Measurements from ENCODE around the gene TUBB4A.

TUBB4A gene

DNA sequence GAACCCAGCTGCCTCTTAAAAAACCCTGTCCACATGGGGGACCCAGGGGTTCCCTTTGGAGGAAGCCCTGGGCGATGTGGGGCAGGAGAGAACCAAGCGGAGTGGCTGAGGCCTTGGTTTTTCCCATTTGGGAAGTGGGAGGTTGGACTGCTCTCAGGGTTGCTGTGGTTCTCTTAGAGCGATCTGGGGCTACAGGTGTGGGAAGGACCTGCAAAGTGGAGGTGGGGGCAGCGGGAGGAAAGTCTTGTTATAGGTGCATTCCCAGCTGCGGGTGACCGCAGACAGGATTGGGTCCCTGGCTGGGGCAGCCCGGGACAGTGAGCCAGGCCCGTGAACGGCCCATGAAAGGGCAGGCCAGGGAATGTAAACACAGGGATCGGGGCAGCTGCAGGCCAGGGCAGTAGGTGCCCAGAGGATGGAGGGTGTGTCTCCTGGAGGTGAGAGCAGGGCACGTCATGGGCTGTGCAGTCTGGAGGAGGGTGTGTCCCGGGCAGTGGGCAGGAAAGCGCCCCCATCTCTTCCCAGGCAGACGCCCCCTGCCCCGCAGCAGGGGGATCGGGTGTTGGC is 43.3 kb downstream of the TUBB4A start:
- DNase-seq (ENCODE audit: low read depth) = no peak
- TF ChIP-seq, protein P1, sequence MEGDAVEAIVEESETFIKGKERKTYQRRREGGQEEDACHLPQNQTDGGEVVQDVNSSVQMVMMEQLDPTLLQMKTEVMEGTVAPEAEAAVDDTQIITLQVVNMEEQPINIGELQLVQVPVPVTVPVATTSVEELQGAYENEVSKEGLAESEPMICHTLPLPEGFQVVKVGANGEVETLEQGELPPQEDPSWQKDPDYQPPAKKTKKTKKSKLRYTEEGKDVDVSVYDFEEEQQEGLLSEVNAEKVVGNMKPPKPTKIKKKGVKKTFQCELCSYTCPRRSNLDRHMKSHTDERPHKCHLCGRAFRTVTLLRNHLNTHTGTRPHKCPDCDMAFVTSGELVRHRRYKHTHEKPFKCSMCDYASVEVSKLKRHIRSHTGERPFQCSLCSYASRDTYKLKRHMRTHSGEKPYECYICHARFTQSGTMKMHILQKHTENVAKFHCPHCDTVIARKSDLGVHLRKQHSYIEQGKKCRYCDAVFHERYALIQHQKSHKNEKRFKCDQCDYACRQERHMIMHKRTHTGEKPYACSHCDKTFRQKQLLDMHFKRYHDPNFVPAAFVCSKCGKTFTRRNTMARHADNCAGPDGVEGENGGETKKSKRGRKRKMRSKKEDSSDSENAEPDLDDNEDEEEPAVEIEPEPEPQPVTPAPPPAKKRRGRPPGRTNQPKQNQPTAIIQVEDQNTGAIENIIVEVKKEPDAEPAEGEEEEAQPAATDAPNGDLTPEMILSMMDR (conservative IDR thresholded peaks at IDR 0.05; ENCODE audit: low read depth, low read length) = no peak
- peak overlapping the region; percentile 73 for H3K4me3 ChIP-seq (ENCODE audit: low read depth, low read length)

DNA sequence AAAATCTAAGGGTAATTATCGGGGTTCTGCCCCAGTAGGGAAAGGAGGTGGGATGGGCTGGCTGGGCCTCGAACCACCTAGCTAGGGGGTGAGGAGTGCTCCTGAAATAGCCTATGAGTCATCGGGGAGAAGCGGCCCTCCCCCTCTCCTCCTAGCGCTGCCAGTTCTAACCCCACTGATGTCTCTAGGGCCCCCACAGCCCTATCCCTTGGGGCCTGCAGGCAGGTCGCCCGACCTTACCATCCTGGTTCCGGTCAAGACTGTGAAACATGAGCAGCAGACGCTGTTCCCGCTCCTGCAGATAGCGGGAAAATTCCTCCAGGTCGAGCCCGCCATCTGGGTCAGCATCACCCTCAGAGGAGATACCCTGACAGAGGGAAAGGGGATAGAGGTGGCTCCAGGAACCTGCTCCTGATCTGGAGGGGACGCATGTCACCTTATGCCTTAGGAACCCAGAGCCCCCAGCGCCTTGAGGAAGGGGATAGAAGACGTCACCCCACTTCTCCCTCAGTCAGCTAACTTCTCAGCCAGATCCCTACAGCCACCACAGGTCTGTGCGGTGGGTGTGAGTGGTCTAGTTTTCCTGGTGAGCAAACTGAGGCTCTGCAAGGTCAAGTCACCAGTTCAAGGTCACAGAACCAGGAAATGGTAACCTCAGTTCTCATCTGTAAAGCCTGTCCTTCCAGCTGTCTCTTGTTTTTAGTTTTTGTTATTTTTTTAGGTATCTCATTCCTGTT is 44.0 kb downstream of the TUBB4A start:
- no peak for DNase-seq (ENCODE audit: low read depth)
- no peak overlapping the region for H3K4me3 ChIP-seq (ENCODE audit: low read depth, low read length)
- TF ChIP-seq, protein P1 (conservative IDR thresholded peaks at IDR 0.05; ENCODE audit: low read depth, low read length) = no peak

DNA sequence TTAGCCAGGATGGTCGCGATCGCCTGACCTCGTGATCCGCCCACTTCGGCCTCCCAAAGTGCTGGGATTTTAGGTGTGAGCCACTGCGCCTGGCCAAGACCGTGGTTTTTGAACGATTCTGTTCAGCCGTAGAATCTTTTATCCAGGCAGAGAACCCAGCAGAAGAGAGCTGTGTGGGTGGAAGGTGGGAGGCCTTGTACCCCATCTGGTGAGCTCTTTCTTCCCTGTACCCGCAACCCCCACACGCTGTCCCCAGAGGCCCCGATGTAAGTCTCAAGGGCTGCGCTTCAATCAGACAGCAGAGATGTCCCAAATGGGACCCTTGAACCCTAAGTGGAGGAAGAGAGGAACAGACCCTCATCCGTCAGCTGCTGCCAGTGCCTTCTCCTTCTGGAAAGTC is 46.2 kb downstream of the TUBB4A start:
- DNase-seq (ENCODE audit: low read depth) = no peak
- TF ChIP-seq, protein P1 (conservative IDR thresholded peaks at IDR 0.05; ENCODE audit: low read depth, low read length) = no peak

DNA sequence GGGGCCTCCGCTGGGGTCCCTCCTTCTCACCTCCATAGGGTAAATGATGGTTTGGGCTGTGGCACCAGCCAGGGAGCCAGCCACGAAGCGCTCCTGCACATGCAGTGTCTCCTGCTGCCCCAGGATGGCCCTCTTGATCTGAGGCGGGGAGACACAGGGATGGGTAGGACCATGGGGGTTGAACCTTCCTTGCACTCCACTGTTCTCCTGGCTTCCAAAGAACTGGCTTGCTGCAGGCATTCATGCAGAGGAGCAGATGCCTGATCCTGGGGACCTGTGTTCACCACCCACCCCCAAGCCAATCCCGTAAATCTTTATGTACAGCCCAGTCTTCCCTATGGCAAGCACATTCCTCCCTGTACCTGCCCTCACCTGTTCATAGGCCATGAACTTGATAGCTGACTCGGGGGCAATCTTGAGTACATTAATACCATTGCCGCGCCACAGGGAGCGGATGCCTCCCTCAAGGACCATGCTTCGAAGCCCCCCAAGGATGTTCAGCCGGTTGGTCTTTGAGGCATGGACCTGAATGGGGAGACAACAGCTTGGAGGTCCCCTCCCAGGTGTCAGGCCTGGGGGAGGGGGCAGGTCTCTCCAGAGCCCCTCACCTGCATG is 48.1 kb downstream of the TUBB4A start:
- H3K4me3 ChIP-seq (ENCODE audit: low read depth, low read length) = no peak overlapping the region
- no peak for DNase-seq (ENCODE audit: low read depth)
- TF ChIP-seq, protein P1 (conservative IDR thresholded peaks at IDR 0.05; ENCODE audit: low read depth, low read length) = no peak

More for the DNA sequence above, 46.2 kb downstream of the TUBB4A start:
- no peak overlapping the region for H3K4me3 ChIP-seq (ENCODE audit: low read depth, low read length)

DNA sequence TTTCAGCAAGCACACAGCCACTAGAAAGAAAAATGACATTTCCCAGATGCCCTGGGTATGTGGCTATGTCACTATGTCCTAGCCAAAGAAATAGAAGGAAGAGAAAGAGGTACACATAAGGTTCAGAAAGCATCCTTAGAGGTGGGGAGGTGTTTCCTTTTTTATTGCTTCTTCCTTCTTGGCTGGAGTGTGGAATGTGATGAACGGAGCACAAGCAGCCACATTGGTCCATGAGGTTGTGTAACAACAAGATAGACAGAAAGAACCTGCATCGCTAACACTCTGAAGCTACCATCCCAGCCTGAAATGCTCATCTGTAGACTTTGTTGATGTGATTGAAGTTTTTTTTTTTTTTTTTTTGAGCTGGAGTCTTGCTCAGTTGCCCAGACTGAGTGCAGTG is 49.2 kb downstream of the TUBB4A start:
- TF ChIP-seq, protein P1 (conservative IDR thresholded peaks at IDR 0.05; ENCODE audit: low read depth, low read length) = no peak
- no peak overlapping the region for H3K4me3 ChIP-seq (ENCODE audit: low read depth, low read length)
- DNase-seq (ENCODE audit: low read depth) = no peak

DNA sequence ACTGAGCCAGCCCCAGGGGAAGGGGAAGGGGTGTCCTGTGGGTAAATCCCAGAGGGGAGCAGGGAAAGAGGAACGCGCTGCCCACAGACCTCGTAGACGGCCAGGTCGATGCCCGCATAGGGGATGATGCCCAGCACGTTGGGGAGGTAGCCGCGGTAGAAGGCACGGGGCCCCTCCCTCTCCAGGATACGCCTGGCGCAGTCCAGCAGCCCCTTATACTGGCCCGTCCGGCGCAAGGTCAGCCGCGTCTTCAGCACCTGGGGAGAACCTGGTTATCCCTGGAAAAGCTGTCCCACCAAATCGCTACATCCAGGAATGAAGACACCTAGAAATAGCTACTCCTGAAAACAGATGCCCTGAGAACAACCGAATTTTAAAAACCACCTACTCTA is 49.9 kb downstream of the TUBB4A start:
- no peak for DNase-seq (ENCODE audit: low read depth)
- no peak overlapping the region for H3K4me3 ChIP-seq (ENCODE audit: low read depth, low read length)
- TF ChIP-seq, protein P1 (conservative IDR thresholded peaks at IDR 0.05; ENCODE audit: low read depth, low read length) = no peak

All from choroid plexus epithelial cell (primary cell).